ENCODE measurements around the gene RGS7. TPM values are rescaled to one million over a fixed set of nuclear protein-coding genes. Genes with fewer than 3 reads are reported as not detected.

RGS7 gene
- total and polyA plus RNA-seq, 10 donors, result 0.09 to 1.8 (median 0.72) TPM; not detected in 1

DNA sequence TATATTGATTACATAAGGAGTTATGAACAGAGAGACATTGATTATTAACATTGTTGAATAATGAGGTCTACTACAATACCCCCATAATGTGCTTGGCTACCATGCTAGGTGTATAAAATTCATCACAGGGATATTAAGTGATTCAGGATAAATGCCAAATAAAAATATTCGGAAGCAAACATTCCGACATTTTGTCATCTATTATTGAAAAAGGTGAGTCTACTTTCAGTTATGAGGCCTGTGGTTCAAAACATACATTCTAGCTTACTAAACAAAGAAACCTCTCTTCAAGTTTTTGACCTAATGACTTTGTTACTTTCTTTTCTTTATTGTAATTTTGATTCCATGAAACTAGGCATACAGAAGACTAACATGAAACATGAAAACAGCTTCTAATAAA, 554.7 kb downstream of the RGS7 start:
- Histone ChIP-seq H3K4me1 (no peaks in the 10 kb centered on the region), H3K4me3 (no peak overlapping the region), H3K9me3 (no peaks in the 10 kb centered on the region), H3K27me3 (replicated peaks in 1 of 7) (no peaks in the 10 kb centered on the region), H3K36me3 (no peaks in the 10 kb centered on the region), H3K27ac (no peak overlapping the region)
- no peak for DNase-seq
- WGBS, 5 donors, result 61 to 96% (median 90%) methylated on average over 2 of the region's 2 CpGs
- TF ChIP-seq POLR2A (IDR thresholded peaks at IDR 0.05), result no peak
- TF ChIP-seq, protein P1, sequence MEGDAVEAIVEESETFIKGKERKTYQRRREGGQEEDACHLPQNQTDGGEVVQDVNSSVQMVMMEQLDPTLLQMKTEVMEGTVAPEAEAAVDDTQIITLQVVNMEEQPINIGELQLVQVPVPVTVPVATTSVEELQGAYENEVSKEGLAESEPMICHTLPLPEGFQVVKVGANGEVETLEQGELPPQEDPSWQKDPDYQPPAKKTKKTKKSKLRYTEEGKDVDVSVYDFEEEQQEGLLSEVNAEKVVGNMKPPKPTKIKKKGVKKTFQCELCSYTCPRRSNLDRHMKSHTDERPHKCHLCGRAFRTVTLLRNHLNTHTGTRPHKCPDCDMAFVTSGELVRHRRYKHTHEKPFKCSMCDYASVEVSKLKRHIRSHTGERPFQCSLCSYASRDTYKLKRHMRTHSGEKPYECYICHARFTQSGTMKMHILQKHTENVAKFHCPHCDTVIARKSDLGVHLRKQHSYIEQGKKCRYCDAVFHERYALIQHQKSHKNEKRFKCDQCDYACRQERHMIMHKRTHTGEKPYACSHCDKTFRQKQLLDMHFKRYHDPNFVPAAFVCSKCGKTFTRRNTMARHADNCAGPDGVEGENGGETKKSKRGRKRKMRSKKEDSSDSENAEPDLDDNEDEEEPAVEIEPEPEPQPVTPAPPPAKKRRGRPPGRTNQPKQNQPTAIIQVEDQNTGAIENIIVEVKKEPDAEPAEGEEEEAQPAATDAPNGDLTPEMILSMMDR (IDR thresholded peaks at IDR 0.05 in 8 of 11, conservative IDR thresholded peaks at IDR 0.05 in 3 of 11), result no peak
- no peak for TF ChIP-seq POLR2AphosphoS5 (IDR thresholded peaks at IDR 0.05)
- intact Hi-C loops (cut with DNase I; ENCODE audit: low total_unique reads), result no loop called here

DNA sequence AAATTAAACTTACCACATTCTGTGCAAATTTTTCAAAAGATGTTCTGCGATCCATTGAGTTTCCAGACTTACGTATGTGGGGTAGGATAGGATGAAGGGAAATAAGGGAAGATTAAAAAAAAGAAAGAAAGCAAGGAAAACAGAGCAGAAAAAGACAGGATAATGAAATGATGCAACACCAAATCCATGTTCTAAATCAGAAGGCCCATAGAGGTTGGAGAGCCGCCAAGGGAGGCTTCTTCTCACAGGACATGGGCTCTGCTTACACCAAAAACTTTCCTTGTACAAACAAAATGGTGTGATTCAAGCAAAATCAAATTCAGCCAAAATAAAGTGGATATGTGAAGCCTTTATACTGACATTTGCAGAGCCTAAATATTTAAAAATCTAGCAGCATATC, 555.6 kb downstream of the RGS7 start:
- H3K27me3 ChIP-seq (replicated peaks in 1 of 7), result no peaks in the 10 kb centered on the region
- H3K36me3 ChIP-seq, result no peaks in the 10 kb centered on the region
- H3K4me1 ChIP-seq, result no peaks in the 10 kb centered on the region
- H3K27ac ChIP-seq, result no peak overlapping the region
- no peaks in the 10 kb centered on the region for H3K9me3 ChIP-seq
- intact Hi-C loops (cut with DNase I; ENCODE audit: low total_unique reads), result no loop called here
- TF ChIP-seq POLR2AphosphoS5 (IDR thresholded peaks at IDR 0.05) (no peak), POLR2A (IDR thresholded peaks at IDR 0.05) (no peak)
- TF ChIP-seq, protein P1 (IDR thresholded peaks at IDR 0.05 in 8 of 11, conservative IDR thresholded peaks at IDR 0.05 in 3 of 11), result no peak
- DNase-seq, result no peak
- no peak overlapping the region for H3K4me3 ChIP-seq
- 89 to 95% (median 91%) methylated on average over 3 of the region's 3 CpGs for WGBS, 5 donors

DNA sequence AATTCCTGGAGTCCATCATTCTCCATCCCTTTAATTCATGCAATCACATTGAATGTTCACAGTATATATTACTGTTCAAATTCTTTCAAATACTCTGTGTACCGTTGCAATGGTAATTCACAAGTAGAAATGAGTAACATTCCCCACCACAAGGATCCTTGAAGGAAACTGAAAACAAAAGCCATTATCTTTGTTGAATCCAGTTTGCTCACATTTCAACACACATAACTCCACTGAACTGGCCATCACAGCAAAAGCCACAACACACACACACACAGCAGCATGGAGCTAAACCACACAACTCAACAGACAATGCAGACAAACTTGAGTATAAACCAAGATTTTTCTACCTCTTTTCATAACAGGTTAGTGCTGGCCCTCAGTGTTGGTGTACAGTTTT, 556.7 kb downstream of the RGS7 start:
- DNase-seq, result no peak
- no peaks in the 10 kb centered on the region for H3K9me3 ChIP-seq
- no peak overlapping the region for H3K27ac ChIP-seq
- no peaks in the 10 kb centered on the region for H3K36me3 ChIP-seq
- TF ChIP-seq, protein P1 (IDR thresholded peaks at IDR 0.05 in 8 of 11, conservative IDR thresholded peaks at IDR 0.05 in 3 of 11), result no peak
- no peak for TF ChIP-seq POLR2A (IDR thresholded peaks at IDR 0.05)
- TF ChIP-seq POLR2AphosphoS5 (IDR thresholded peaks at IDR 0.05), result no peak
- WGBS, 5 donors, result 42 to 68% (median 62%) methylated on average over 1 of the region's 1 CpG
- no peaks in the 10 kb centered on the region for H3K4me1 ChIP-seq
- intact Hi-C loops (cut with DNase I; ENCODE audit: low total_unique reads), result no loop called here
- no peak overlapping the region for H3K4me3 ChIP-seq
- H3K27me3 ChIP-seq (replicated peaks in 1 of 7), result no peaks in the 10 kb centered on the region

DNA sequence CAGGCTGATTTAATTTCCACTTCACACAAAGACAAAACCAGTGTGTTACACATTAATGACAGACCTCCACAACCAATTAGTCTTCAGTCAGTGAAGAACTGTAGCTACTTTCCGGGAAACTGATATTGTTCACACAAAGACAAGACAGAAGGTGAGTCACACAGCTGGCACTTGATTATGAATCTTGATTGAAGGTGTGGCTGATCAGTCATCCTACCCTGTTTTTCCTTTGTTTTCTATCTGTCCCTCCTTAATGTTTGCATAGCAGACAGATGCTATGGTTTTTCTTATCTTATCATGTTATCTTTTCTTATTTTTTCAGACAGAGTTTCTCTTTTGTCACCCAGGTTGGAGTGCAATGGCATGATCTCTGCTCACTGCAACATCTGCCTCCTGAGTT, 560.0 kb downstream of the RGS7 start:
- no peak for DNase-seq
- intact Hi-C loops (cut with DNase I; ENCODE audit: low total_unique reads), result no loop called here
- Histone ChIP-seq H3K4me3 (no peak overlapping the region), H3K27me3 (replicated peaks in 1 of 7) (no peaks in the 10 kb centered on the region), H3K36me3 (no peaks in the 10 kb centered on the region), H3K4me1 (no peaks in the 10 kb centered on the region), H3K9me3 (no peaks in the 10 kb centered on the region), H3K27ac (no peak overlapping the region)
- WGBS, 5 donors, result 80 to 92% (median 86%) methylated on average over 1 of the region's 1 CpG
- no peak for TF ChIP-seq POLR2A (IDR thresholded peaks at IDR 0.05)
- TF ChIP-seq, protein P1 (IDR thresholded peaks at IDR 0.05 in 8 of 11, conservative IDR thresholded peaks at IDR 0.05 in 3 of 11), result no peak
- no peak for TF ChIP-seq POLR2AphosphoS5 (IDR thresholded peaks at IDR 0.05)
